Measurements from ENCODE around the gene DAZ2.
"Not testable (repeated sequence)": the region's sequence is repeated elsewhere in the genome, so short reads cannot be mapped to it uniquely, and the experiment has no call there.

DAZ2 gene

GRCh38 chrY:23219233-23219632 is at the start of gene DAZ2:
Gene DAZ2 (plus strand): TSS chrY:23219533. CDS start chrY:23219741, 208 bp downstream.
- DNase-seq; intact Hi-C loops (cut with DNase I): not testable (repeated sequence)

- DNase-seq; intact Hi-C loops (cut with DNase I): not testable (repeated sequence)
Measured at GRCh38 chrY:23198908-23199307, 20.4 kb upstream of the DAZ2 start, which contains the start of gene DAZ1. Gene DAZ1 (minus strand): TSS chrY:23199008. CDS start chrY:23198800, 208 bp downstream.

- DNase-seq; intact Hi-C loops (cut with DNase I): not testable (repeated sequence)
Measured at GRCh38 chrY:23207455-23207854, 11.9 kb upstream of the DAZ2 start.

GRCh38 chrY:23209802-23210495 is 9.4 kb upstream of the DAZ2 start:
- DNase-seq; intact Hi-C loops (cut with DNase I): not testable (repeated sequence)

- intact Hi-C loops (cut with DNase I); DNase-seq: not testable (repeated sequence)
Measured at GRCh38 chrY:23210681-23211080, 8.7 kb upstream of the DAZ2 start.

Measured in posterior cingulate gyrus (tissue), 11 donors.